GM19395 (cell line): ENCODE data around the gene ATP4B.

Source experiments
- ATAC-seq: cut with Tn5 transposase; IDR thresholded peaks from one replicate; pipeline ENCODE4 v1.9.1; 2021; ENCODE audit warnings: mild to moderate bottlenecking, moderate library complexity; ENCODE audit not compliant: unreplicated experiment

ATP4B gene

GRCh38 chr13:113643593-113643992 lies 14.4 kb downstream of the ATP4B start:
- ATAC-seq: no peak

DNA sequence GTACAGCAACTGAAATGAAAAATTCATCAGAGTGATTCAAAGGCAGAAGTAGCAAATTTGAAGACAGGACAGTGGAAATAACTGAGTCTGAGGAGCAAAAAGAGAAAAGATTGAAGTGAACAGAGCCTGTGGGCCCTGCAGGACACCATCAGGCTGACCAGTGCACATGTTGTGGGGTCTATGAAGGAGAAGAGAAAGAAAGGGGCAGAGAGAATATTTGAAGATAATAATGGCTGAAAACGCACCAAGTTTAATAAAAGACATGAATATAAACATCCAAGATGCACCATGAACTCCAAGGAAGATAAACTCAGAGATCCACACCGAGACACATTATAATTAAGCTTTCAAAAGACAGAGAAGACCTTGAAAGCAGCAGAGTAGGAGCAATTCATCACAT lies 15.4 kb downstream of the ATP4B start:
- ATAC-seq: no peak

DNA sequence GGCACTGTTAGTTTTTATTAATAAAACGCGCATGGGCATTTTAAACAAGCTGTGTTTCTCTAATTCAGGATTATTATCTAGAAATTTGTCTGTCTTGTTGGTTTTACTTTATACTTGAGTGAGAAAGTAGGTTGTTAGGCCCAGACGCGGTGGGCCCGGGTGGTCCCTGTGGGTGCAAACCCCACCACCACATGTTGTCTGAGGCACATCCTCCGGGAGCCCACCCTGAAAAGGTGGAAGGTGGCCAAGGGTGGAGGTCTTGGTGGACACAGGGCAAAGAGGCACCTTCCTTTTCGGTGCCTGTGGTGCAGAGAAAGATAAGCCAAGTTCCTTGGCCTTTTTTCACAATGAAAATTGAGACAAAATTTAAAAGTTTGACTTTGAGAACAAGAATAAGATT lies 16.6 kb downstream of the ATP4B start:
- ATAC-seq: no peak

- no peak for ATAC-seq
Observed at GRCh38 chr13:113639616-113640262, 18.3 kb downstream of the ATP4B start.

DNA sequence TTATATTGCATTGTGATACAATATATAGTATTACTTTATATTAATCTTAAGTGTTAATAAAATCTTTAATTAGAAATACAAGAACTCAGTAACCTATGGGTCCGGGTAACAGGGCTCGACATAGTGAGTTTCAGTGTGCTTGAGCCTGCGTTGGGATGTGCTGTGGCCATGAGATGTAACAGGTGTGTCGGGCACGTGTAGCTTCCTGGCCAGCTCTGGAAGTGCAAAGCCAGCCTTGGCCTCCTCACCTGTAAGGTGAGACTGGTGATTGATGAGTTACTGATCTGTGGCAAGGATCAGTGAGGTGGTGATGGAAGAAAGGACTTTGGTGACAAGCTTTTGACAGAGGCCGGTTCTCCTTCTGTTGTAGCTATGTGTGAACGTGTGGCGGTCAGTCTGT lies 19.2 kb downstream of the ATP4B start:
- no peak for ATAC-seq

DNA sequence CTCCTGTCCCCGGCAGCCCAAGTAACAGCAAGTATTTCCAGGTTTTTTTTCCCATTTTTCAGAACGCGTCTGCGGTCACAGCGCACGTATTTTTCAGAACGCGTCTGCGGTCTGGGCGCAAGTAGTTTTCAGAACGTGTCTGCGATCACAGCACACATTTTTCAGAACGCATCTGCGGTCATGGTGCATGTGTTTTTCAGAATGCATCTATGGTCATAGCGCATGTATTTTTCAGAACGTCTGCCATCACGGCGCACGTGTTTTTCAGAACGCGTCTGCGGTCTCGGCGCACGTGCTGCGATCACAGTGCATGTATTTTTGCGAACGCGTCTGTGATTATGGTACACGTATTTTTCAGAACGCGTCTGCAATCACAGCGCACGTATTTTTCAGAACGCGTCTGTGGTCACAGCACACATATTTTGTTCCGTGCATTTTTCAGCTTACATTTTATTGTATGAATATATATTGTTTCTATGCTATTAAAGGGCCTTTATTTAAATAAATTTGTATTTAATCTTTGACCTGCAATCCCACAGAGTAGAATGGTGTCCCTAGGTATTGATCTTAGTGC lies 19.7 kb downstream of the ATP4B start:
- ATAC-seq: no peak

GRCh38 chr13:113637262-113638160 lies 20.5 kb downstream of the ATP4B start:
- ATAC-seq: no peak

- no peak for ATAC-seq
Observed at GRCh38 chr13:113636266-113636963, 21.6 kb downstream of the ATP4B start.

DNA sequence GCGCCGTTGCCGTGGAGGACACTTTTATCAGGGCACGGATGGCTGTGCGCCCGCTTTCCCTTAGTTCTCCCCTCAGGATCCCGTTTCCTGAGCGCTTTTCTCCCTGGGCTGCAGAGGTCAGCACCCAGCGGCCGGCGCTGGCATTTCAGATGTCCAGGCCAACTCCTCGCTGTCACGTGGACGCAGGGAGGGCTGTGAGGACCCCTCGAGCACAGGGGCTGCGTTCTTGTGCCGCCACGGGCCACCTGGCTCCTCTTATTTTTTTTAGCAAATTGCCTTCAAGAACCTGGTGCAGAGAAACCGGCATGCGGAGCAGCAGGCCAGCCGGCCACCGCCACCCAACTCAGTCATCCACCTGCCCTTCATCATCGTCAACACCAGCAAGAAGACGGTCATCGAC lies 22.3 kb downstream of the ATP4B start:
- no peak for ATAC-seq

DNA sequence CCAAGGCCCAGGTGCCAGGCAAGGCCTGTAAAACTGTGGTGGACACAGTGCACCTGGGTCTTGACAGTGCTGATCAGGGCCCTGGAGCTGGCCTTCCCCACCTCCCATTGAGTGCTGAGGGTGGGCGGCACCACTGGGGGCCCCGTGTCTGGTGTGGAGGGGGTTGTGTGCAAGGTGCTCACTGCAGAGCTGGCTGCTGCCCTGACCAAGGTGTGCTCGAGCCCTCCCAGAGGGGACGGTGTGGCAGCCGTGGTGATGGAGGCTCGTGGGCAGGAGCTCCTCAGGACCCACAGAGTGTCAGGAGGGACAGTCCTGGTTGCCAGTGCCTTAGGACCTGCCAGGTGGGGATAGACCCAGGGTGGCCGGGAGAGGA lies 23.0 kb downstream of the ATP4B start:
- no peak for ATAC-seq

- ATAC-seq: no peak
Observed at GRCh38 chr13:113634279-113635047, 23.5 kb downstream of the ATP4B start.

DNA sequence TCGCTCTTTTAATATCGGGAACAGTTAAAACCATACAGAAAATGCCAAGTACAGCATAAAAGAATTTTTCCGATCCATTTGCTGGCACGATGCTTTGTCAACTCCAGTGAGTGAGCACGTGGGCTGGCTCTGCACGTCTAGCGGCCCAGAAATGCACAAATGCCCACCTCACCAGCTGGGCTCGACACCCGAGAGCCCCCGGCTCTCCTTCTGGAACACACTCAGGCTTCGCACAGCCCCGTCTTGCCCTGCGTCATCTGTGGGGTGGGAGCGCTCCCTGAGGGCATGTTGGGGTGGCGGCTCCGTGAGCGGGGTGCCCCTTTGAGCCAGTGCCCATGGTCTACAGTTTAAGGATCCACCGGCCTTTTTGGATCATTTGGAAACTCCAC lies 24.5 kb downstream of the ATP4B start:
- no peak for ATAC-seq

DNA sequence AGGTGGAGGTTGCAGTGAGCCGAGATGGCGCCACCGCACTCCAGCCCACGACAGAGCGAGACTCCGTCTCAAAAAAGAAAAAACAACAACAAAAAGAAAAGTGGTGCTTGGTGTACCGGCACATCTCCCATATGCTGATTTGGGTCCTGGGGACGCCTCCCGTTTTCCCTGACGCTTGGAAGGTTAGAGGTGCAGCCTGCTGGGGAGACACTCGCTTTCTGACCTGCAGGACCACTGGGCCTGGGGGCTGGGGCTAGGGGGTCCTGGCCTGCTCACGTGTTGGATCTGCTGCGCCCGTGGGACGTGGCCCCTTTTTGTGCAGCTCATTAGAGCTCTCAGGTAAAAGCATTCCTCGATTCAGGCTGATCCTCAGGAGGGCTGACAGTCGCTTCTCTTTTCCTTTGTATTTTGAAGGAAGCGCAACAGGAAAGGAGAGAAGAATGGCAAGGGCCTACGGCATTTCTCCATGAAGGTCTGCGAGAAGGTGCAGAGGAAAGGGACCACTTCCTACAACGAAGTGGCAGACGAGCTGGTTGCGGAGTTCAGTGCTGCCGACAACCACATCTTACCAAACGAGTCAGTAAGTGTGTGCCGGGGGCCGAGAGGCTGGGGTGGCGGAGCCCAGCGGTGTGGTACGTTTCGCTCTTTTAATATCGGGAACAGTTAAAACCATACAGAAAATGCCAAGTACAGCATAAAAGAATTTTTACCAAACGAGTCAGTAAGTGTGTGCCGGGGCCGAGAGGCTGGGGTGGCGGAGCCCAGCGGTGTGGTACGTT lies 25.1 kb downstream of the ATP4B start:
- ATAC-seq: no peak

- ATAC-seq: no peak
Observed at GRCh38 chr13:113631341-113632095, 26.5 kb downstream of the ATP4B start.

- no peak for ATAC-seq
Observed at GRCh38 chr13:113630804-113631203, 27.2 kb downstream of the ATP4B start.

DNA sequence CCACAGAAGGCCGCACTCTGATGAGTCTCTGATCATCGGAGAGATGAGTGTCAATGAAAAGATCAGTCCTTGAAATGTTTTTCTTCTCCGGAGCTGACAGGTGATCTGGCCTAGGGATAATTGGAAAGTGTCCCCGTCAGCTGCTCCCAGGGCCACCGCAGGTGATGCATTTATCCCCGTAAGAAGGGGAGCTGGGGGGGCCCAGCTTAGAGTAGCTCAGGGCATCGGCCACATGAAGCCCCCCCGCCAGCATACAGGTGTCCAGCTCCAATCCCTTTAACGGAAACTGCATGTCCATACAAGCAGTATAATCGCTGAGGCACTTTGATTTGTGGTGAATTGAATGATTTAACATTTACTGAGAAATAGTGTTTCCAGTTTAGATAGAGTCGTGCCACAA lies 27.7 kb downstream of the ATP4B start:
- no peak for ATAC-seq

- ATAC-seq: no peak
Observed at GRCh38 chr13:113629866-113630265, 28.1 kb downstream of the ATP4B start.

DNA sequence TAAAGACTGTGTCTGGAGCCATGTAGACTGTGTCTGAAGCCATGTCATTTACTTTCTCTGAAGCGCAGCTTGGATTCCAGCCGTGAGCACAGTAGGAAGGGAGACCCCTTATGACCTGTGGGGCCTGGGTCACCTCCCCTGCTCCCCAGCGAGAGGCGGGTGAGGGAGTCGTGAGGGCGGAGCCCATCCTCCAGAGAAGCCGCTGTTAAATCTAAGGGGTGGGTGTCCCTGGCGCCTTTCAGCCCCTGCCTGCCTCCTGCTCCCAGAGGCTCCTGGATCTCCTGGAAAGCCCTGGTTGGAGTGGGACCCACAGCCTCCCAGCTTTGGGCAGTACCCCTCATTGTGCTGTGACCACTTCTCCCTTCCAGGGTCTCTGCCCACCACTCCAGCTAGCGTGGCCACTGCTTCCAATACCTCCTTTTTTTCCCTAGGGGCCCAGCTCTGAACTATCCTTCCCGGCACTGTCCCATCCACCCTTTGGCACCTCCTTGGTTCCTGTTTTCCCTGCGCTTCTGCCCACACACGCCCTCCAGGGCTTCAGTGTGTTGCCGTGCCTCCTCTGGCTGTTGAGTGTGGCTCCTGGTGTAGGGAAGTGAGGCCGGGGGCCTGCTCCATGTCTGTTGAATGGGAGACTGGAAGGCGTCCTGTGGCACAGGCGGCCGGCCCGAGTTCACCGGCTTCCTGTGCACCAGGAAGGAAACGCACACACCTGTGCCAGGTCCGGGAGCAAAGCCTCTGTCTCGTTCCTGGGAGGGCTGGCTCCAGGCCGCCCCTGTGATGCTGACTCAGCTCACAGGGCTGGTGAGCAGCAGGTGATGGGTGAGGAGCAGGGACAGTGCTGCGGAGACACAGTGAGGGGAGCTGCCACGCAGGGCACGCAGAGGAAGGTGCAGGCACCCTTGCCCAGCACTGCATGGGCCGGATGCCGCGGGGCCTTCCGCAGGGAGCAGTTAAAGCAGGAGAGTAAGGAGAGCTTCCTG lies 29.4 kb downstream of the ATP4B start:
- no peak for ATAC-seq
